Heart left ventricle (tissue), 13 donors: ENCODE data around the gene RPS5.

Source experiments
- POLR2A ChIP-seq, 2 donors: fragments of 450-650 bp; IDR thresholded peaks; one replicate each; pipeline ENCODE4 v1.6.1; 2017; ENCODE audit warnings: antibody characterized with exemption in 2 of 2, mild to moderate bottlenecking in 2 of 2, moderate library complexity in 2 of 2
- TF ChIP-seq, protein P1 (sequence below), 12 donors: fragments of 200-600 bp; sonication (generic) in 4 of 12; IDR thresholded peaks; one replicate each; pipeline versions ENCODE4 v1.5.0 to v1.8.0; 2018 to 2022; ENCODE audit warnings: antibody characterized with exemption in 12 of 12, mild to moderate bottlenecking in 5 of 12
- donor health status: ischemic (EF 13 %, LVEDD 7.1; RV severe dilation, severe dysfunction).
- donor health status: DM: no; HTN: yes; CAD: no.
- donor health status: DM: no; HTN: no; CAD: no.
- donor health status: ischemic (EF 25% LVEDD 6.9; RV normal size, moderate dysfunction).
- donor health status: ischemic (EF 25% LVEDD 5.7; RV mildly dilated, moderate dysfunction).
- donor health status: ischemic (EF 35%, LVEDD 5.7; RV mildly dilated, moderate dysfunction).
- donor health status: nonischemic (EF 11% LVEDD 7.7; RV severe dilation, severe dysfunction).
- donor health status: DM: yes; HTN: yes; CAD: no.
- donor health status: PGD.
- donor health status: ischemic (EF 29% LVEDD 5.4; RV normal size, mild dysfunction).
- donor health status: nonischemic (EF 23%, LVEDD 6.1; RV moderate dilation, normal function).

DNA sequence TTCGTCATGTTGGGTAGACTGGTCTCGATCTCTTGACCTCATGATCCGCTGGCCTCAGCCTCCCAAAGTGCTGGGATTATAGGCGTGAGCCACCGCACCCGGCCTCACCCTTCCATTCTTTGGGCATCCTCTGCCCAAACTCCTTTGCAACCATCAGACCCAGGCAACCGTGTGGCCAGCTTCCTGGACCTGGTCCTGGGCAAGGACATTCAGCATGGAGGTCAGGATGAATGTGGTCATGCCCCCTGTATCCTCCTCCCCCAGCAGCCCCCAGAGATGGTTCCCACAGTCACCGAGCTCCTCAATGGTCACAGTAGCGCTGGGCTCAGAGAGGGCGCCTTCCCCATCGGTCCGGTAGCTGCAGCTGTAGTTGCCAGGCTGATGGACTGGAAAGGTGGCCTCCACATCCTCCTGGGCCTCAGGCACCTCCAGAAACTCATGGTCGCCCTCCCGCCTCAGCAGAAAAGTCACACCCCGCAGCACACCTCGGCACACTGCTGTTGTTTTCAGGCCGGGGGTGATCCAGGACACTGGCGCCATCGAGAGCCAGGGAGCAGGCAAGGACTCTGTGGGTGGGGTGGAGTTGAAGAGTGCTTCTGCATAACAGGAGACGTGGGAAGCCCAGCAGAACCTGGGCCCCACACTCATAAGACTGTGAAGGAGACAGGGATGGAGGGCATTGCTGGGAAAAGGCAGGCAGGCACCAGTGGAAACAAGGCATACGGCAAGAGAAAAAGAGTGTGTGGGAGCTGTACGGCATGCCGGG, 34.9 kb upstream of the RPS5 start:
- TF ChIP-seq, protein P1, sequence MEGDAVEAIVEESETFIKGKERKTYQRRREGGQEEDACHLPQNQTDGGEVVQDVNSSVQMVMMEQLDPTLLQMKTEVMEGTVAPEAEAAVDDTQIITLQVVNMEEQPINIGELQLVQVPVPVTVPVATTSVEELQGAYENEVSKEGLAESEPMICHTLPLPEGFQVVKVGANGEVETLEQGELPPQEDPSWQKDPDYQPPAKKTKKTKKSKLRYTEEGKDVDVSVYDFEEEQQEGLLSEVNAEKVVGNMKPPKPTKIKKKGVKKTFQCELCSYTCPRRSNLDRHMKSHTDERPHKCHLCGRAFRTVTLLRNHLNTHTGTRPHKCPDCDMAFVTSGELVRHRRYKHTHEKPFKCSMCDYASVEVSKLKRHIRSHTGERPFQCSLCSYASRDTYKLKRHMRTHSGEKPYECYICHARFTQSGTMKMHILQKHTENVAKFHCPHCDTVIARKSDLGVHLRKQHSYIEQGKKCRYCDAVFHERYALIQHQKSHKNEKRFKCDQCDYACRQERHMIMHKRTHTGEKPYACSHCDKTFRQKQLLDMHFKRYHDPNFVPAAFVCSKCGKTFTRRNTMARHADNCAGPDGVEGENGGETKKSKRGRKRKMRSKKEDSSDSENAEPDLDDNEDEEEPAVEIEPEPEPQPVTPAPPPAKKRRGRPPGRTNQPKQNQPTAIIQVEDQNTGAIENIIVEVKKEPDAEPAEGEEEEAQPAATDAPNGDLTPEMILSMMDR (IDR thresholded peaks at IDR 0.05), result no peak
- TF ChIP-seq POLR2A (IDR thresholded peaks at IDR 0.05), result no peak
